ENCODE results near the gene RASA1. TPM values are rescaled to one million over a fixed set of nuclear protein-coding genes. Genes with fewer than 3 reads are reported as not detected.
"Not testable (repeated sequence)": the region's sequence is repeated elsewhere in the genome, so short reads cannot be mapped to it uniquely, and the experiment has no call there.

The RASA1 gene
- total RNA-seq, 4 donors from 2014 or later: 12.0 to 16.8 (median 12.2) TPM

GRCh38 chr5:87266914-87267573 is 639 bp upstream of the RASA1 start:
- in situ Hi-C loops (cut with MboI; ENCODE audit: low sequenced_read_pairs in 4 of 4) (loop anchor here in 1 of 4 donors (10.0 kb wide), 1 partner anchor 138 kb away; no protein-coding TSS in a partner anchor), intact Hi-C loops (cut with DNase I; ENCODE audit: low total_unique reads) (loop anchor here (2.0 kb wide), 1 partner anchor 146 kb away; the partner anchor contains the start of gene CCNH)
- H3K36me3 ChIP-seq: no peaks in the 10 kb centered on the region
- peak overlapping the region; percentile 86 to 99 (median 94) for H3K4me3 ChIP-seq
- no peaks in the 10 kb centered on the region for H3K27me3 ChIP-seq
- H3K27ac ChIP-seq: peak overlapping the region; percentile 84 to 93 (median 91)
- H3K4me1 ChIP-seq: peaks cover 14 to 15% of the 10 kb centered on the region in 2 donors
- ATAC-seq (peak in 1 of 2 donors; percentile 47), DNase-seq (no peak)
- TF ChIP-seq POLR2A (IDR thresholded peaks at IDR 0.05): no peak
- TF ChIP-seq CTCF (IDR thresholded peaks at IDR 0.05 in 4 of 5, conservative IDR thresholded peaks at IDR 0.05 in 1 of 5): no peak
- H3K9me3 ChIP-seq: no peaks in the 10 kb centered on the region

GRCh38 chr5:87268126-87268969 is 665 bp downstream of the RASA1 start:
- Histone ChIP-seq H3K9me3 (no peaks in the 10 kb centered on the region), H3K4me3 (peak overlapping the region; percentile 86 to 99 (median 94)), H3K4me1 (peaks cover 14 to 15% of the 10 kb centered on the region in 2 donors), H3K36me3 (no peaks in the 10 kb centered on the region), H3K27me3 (no peaks in the 10 kb centered on the region), H3K27ac (peak overlapping the region; percentile 84 to 93 (median 91))
- peak in 1 of 2 donors; percentile 9 for TF ChIP-seq POLR2A (IDR thresholded peaks at IDR 0.05)
- TF ChIP-seq CTCF (IDR thresholded peaks at IDR 0.05 in 4 of 5, conservative IDR thresholded peaks at IDR 0.05 in 1 of 5): no peak
- ATAC-seq (peak; percentile 75 to 78), DNase-seq (peak; percentile 48 to 52)
- intact Hi-C loops (cut with DNase I; ENCODE audit: low total_unique reads) (no loop called here), in situ Hi-C loops (cut with MboI; ENCODE audit: low sequenced_read_pairs in 4 of 4) (loop anchor here in 1 of 4 donors (10.0 kb wide), 1 partner anchor 136 kb away; no protein-coding TSS in a partner anchor)

GRCh38 chr5:87268970-87269377 is 1.3 kb downstream of the RASA1 start:
- intact Hi-C loops (cut with DNase I; ENCODE audit: low total_unique reads): no loop called here
- TF ChIP-seq POLR2A (IDR thresholded peaks at IDR 0.05): no peak
- TF ChIP-seq CTCF (IDR thresholded peaks at IDR 0.05 in 4 of 5, conservative IDR thresholded peaks at IDR 0.05 in 1 of 5): no peak
- DNase-seq (no peak), ATAC-seq (no peak)
- in situ Hi-C loops (cut with MboI; ENCODE audit: low sequenced_read_pairs in 4 of 4): loop anchor here in 1 of 4 donors (10.0 kb wide), 1 partner anchor 136 kb away; no protein-coding TSS in a partner anchor
- Histone ChIP-seq H3K4me3 (peak overlapping the region; percentile 86 to 99 (median 94)), H3K27me3 (no peaks in the 10 kb centered on the region), H3K27ac (peak overlapping the region; percentile 84 to 93 (median 91)), H3K4me1 (peaks cover 14 to 15% of the 10 kb centered on the region in 2 donors), H3K9me3 (no peaks in the 10 kb centered on the region), H3K36me3 (no peaks in the 10 kb centered on the region)

- ATAC-seq; DNase-seq; intact Hi-C loops (cut with DNase I; ENCODE audit: low total_unique reads); H3K27ac ChIP-seq; H3K27me3 ChIP-seq; H3K4me3 ChIP-seq; H3K36me3 ChIP-seq; H3K9me3 ChIP-seq; in situ Hi-C loops (cut with MboI; ENCODE audit: low sequenced_read_pairs in 4 of 4): not testable (repeated sequence)
- peaks cover 14 to 27% of the 10 kb centered on the region in 2 donors for H3K4me1 ChIP-seq
Measured at GRCh38 chr5:87270888-87271287, 3.2 kb downstream of the RASA1 start.

GRCh38 chr5:87276655-87277054 is 9.0 kb downstream of the RASA1 start:
- no peaks in the 10 kb centered on the region for H3K27me3 ChIP-seq
- intact Hi-C loops (cut with DNase I; ENCODE audit: low total_unique reads): no loop called here
- H3K27ac ChIP-seq: no peak overlapping the region
- no peaks in the 10 kb centered on the region for H3K9me3 ChIP-seq
- H3K4me3 ChIP-seq: no peak overlapping the region
- H3K36me3 ChIP-seq: no peaks in the 10 kb centered on the region
- in situ Hi-C loops (cut with MboI; ENCODE audit: low sequenced_read_pairs in 4 of 4): no loop called here
- no peak for DNase-seq
- no peak for TF ChIP-seq CTCF (IDR thresholded peaks at IDR 0.05 in 4 of 5, conservative IDR thresholded peaks at IDR 0.05 in 1 of 5)
- no peak for TF ChIP-seq POLR2A (IDR thresholded peaks at IDR 0.05)
- ATAC-seq: no peak
- H3K4me1 ChIP-seq: peaks cover 6 to 18% of the 10 kb centered on the region in 2 donors

All from gastrocnemius medialis (tissue), 4 donors.